ENCODE measurements around the gene DHRS2.
A peak's percentile ranks its signal among the peaks of the same experiment; 100 is the strongest.
"Not testable (repeated sequence)": the region's sequence is repeated elsewhere in the genome, so short reads cannot be mapped to it uniquely, and the experiment has no call there.

DHRS2 gene, protein sequence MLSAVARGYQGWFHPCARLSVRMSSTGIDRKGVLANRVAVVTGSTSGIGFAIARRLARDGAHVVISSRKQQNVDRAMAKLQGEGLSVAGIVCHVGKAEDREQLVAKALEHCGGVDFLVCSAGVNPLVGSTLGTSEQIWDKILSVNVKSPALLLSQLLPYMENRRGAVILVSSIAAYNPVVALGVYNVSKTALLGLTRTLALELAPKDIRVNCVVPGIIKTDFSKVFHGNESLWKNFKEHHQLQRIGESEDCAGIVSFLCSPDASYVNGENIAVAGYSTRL

GRCh38 chr14:23636317-23637211 lies at the start of gene DHRS2:
TSS of gene DHRS2 (plus strand) at chr14:23636364. CDS start at chr14:23638865, 2,501 bp downstream.
- no peak for DNase-seq (ENCODE audit: low read depth in 2 of 2)

- DNase-seq (ENCODE audit: low read depth in 2 of 2), result peak; percentile 56 to 57
These were observed 47.1 kb upstream of the DHRS2 start for GRCh38 chr14:23588884-23589598.

- DNase-seq (ENCODE audit: low read depth in 2 of 2), result no peak
These were observed 46.6 kb upstream of the DHRS2 start for GRCh38 chr14:23589606-23590005.

DNA sequence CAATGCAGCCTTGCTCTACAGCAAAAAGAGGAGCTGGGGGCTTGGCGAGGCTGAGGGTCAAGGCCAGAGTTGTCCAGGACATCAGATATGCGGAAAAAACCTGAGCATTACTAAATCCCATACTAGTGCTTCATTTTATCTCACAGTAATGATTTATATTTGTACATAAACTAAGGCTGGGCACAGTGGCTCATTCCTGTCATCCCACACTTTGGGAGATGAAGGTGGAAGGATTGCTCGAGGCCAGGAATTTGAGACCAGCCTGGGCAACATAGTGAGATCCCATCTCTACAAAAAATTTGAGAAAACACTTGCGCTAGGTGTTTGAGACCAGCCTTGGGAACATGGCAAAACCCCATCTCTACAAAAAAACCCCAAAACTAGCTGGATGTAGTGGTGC lies 46.0 kb upstream of the DHRS2 start:
- DNase-seq (ENCODE audit: low read depth in 2 of 2), result no peak

GRCh38 chr14:23594191-23594590 lies 42.0 kb upstream of the DHRS2 start:
- not testable (repeated sequence) for DNase-seq (ENCODE audit: low read depth in 2 of 2)

DNA sequence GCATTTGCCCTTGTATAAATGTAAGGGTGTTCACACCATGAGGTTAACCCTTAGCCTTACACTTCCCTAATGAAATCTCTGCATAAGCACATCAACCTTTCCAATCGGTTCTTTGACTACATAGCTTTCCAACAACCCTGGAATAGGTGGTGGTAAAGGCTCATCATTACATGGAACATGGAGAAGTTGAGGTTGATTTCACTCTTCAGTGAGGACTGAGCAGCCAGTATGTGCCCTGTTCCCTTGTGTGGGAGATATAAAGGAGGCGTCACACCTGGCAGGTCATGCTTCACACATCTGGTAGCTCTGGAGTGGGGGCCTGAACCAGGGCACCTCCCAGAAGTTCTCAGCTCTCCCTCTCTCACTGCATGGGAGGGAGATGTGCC lies 35.8 kb upstream of the DHRS2 start:
- no peak for DNase-seq (ENCODE audit: low read depth in 2 of 2)

- no peak for DNase-seq (ENCODE audit: low read depth in 2 of 2)
These were observed 35.4 kb upstream of the DHRS2 start for GRCh38 chr14:23600806-23601205.

DNA sequence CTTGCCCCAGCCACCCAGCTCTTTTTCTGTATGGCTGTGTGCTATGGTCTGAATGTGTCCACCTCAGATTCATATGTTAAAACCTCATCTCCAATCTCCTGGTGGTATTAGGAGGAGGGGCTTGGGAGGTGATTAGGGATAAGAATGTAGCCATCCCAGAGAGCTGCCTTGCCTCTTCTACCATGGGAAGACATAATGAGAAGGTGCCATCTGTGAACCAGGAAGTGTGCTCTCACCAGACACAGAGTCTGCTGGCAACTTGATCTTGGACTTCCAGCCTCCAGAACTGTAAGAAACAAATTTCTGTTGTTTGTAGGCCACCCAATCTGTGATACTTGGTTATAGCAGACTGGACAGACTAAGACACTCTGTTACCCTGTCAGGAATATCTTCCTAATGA lies 34.7 kb upstream of the DHRS2 start:
- no peak for DNase-seq (ENCODE audit: low read depth in 2 of 2)

- DNase-seq (ENCODE audit: low read depth in 2 of 2), result no peak
These were observed 34.4 kb upstream of the DHRS2 start for GRCh38 chr14:23601845-23602180.

DNA sequence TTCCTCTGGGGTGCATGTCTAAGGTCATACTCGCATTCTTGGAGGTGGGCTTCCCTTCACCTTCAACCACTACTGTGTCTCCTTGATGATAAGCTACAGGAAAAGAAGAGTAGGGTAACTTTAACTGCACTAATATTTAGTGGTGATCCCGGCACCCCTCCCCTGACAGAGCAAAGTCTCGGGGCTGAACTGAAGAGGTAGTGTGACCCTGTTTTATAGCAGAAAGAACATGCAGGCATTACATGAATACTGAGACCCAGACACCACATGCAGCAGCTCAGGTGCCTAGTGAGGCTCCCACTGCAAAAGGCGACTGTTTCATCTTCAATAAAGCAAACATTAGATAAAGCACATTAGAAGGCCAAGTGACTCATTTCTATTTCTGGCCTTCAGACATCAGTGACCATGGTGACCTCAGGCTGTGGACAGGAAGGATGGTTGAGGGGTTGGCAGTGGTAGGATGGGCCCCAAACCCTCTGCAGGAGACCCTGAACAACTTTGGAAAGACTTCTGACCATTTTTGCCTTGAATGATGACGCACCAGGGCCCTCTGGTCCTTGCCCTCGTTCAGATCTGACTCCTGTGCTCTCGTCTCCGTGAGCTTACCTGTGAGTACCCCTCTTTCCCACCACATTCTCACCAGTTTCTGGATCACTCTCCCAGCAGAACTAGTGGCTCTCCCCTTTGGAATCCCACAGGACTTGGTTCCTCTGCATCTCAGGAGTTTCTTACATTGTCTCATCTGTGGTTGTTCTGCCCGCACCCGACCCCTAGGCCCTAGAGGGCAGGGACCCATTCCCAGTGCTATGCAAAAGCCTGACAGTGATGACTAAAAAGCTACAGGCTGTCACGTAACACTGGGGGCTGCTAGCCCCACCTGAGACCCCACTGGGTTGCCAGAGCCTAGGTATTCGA lies 33.7 kb upstream of the DHRS2 start:
- DNase-seq (ENCODE audit: low read depth in 2 of 2), result no peak

DNA sequence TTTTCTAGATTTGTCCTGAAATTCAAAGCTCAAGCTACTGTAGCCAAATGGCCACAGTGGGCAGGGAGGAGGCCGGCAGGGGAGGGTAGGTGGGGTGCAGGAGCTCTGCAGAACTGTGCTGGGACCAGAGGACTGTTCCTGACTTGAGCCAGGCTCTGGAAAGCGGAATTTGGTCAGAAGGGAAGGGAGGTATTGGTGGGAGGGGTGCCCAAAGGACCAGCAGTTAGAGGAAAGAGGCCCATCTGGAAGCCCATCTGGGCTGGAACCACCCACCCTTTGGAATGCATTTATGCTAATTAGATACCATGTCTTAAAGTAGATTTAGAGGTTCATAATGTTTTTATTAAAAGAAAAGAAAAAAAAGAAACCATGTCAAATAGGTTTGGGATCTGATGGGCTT lies 33.1 kb upstream of the DHRS2 start:
- no peak for DNase-seq (ENCODE audit: low read depth in 2 of 2)

- no peak for DNase-seq (ENCODE audit: low read depth in 2 of 2)
These were observed 32.0 kb upstream of the DHRS2 start for GRCh38 chr14:23604148-23604547.

DNA sequence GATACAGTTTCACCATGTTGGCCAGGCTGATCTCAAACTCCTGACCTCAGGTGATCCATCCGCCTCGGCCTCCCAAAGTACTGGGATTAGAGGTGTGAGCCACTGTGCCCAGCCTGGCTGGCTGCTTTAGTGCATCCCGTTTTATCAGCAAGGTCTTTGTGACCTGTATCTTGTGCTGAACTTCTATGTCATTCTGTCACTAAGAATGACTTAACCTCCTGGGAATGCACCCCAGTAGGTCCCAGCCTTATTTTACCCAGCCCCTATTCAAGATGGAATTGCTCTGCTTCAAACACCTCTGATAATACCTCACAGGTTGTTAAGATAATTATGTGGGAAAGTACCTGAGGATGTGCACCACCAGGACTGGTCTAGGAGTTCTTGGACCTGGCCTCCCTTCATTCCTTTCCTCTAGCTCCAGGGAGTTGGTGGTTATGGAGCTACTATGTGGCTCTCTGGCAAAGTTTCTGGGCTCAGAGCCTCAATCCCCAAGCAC lies 31.4 kb upstream of the DHRS2 start:
- no peak for DNase-seq (ENCODE audit: low read depth in 2 of 2)

DNA sequence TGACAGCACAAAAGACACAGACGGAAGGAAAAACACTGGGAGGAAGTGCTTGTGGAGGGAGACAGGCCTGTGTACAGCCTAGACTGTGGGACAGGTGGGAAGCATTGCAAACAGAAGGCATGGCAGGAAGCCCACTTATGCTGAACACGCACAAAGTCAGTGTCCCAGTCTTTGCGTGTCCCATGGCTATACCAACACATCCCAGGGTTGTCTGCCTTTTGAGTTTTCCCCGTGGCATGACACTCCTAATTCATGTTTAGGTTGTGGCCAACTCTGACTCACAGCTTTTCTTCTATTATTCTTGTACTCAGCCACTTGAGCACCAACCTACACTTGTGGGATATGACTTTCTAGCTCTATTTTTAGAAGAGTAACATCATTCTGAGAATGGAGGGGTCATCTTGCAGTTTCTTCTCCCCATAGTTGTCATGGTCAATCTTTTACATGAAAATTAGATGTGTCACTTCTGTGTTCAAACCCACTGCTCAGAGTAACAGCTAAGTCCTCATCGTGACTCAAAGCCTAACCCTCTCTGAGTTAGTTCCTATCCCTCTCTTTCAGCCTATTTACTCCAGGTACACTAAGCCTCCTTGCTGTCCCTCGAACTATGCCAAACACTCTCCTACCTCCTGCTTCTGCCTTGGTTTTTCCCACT lies 30.1 kb upstream of the DHRS2 start:
- DNase-seq (ENCODE audit: low read depth in 2 of 2), result no peak

- DNase-seq (ENCODE audit: low read depth in 2 of 2), result no peak
These were observed 27.7 kb upstream of the DHRS2 start for GRCh38 chr14:23608454-23608853.

DNA sequence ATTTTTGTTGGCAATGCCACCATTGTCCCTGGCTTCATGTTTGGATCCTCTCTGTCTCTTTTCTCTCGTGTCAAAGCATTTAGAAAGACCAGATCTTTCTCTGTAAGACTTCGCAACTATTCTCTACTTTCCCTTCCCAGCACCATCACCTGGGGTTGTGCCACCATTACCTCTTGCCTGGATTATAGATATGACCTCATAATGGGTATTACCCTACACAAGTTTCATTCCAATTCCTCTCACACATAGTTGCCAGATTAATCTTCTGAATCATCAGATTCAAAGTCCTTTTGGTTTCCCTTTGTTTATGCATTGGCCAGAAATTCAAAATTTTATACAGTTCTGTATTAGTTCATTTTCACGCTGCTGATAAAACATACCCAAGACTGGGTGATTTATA lies 27.2 kb upstream of the DHRS2 start:
- DNase-seq (ENCODE audit: low read depth in 2 of 2), result no peak

DNA sequence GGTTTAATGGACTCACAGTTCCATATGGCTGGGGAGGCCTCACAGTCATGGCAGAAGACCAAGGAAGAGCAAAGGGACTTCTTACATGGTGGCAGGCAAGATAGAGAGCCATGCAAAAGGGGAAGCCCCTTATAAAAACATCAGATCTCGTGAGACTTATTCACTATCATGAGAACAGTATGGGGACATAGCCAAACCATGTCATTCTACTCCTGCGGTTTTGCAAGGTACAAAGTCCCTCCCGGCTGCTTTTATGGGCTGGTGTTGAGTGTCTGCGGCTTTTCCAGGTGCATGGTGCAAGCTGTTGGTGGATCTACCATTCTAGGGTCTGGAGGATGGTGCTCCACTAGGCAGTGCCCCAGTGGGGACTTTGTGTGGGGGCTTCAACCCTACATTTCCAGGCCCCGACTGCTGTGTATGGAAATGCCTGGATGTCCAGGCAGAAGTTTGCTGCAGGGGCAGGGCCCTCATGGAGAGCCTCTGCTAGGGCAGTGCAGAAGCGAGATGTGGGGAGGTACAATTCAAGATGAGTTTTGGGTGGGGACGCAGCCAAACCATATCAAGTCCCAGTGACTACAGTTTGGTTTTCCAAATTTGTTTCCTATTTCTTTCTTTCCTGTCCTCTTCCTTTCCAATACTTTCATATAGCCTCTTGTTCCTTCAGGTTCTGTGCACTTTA lies 26.6 kb upstream of the DHRS2 start:
- DNase-seq (ENCODE audit: low read depth in 2 of 2), result not testable (repeated sequence)

- DNase-seq (ENCODE audit: low read depth in 2 of 2), result no peak
These were observed 25.9 kb upstream of the DHRS2 start for GRCh38 chr14:23610090-23610814.

DNA sequence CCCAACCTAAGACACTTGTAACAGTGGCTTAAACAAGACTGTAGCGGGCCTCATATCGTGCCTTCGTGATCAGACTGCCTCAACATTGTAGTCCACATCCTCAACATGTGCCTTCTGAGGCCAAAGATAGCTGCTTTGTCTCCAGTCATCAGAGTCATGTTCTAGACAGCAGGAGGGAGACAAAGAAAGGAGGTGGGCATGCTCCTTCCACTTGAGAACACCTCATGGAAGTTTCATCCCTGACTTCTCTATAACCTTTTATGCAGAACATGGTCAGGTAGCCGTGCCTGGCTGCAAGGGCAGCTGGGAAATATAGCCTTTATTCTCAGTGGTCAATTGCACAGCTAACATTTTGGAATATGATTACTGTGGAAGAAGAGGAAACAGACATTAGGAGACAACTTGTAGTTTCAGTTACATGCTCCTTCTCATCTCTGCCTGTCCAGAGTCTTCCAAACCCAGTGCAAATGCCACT lies 25.3 kb upstream of the DHRS2 start:
- DNase-seq (ENCODE audit: low read depth in 2 of 2), result no peak
